SIG-M5 (cell line): ENCODE measurements around the gene UBALD1.
"Not testable (repeated sequence)": the region's sequence is repeated elsewhere in the genome, so short reads cannot be mapped to it uniquely, and the experiment has no call there.

Experiments used
- DNase-seq: peaks from one replicate; lab custom pipeline; 2025; lab: John Stamatoyannopoulos, UW

The UBALD1 gene

DNA sequence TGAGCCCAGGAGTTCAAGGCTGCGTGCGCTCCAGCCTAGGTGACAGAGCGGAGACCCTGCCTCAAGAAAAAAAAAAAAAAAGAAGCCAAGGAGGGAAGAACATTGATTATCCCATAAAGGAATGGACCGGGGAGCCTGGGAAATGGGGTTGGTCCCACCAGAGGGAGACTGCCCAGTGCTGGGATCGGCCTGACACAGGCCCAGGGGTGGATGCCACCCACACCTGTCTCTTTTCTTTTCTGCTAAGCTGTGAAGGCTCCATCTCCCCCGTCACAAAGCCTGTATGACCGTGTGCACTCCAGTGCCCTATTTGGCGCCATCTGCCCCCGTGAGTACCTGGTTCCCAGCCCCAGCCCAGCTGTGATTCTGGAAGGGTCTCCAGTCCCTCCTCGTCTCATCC lies 15.7 kb downstream of the UBALD1 start:
- no peak for DNase-seq

GRCh38 chr16:4597174-4597573 lies 17.5 kb downstream of the UBALD1 start:
- no peak for DNase-seq

- no peak for DNase-seq
Observed at GRCh38 chr16:4594433-4595410, 20.0 kb downstream of the UBALD1 start.

- DNase-seq, result no peak
Observed at GRCh38 chr16:4593086-4593485, 21.6 kb downstream of the UBALD1 start.

- no peak for DNase-seq
Observed at GRCh38 chr16:4591706-4592470, 22.8 kb downstream of the UBALD1 start.

DNA sequence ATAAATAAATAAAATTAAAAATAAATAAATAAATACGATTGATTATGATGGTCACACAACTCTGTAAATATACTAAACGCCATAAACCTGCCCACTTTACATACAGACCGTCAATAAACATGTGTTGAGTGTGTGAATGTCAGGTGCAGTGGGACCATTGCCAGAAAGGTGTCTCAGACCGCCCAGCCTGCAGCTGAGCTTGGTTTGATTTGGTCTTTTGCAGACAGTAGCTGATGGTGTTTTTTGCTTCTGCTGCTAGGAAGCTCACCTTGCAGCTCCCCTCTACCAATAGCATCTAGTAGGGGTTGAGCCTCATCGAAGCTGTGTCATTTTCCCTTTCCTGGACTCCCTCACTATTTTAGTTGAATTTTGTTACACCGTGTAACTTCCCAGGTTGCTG lies 23.5 kb downstream of the UBALD1 start:
- DNase-seq, result no peak

DNA sequence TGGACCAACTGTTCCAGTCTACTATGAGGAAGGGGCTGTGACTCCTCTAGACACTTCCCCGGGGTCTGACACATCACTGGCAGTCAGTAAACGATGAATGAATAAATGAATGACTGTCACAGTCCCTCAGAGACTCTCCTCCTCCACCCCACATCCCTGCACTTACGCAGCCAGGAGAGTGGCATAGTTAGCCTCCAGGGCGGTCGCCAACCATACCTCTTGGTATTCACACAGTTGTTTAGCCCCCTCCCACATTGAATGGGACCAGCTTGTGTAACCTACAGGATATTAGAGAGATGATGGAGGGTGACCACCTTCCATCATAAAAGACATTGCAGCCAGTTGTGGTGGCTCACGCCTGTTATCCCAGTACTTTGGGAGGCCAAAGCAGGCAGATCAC lies 25.7 kb downstream of the UBALD1 start:
- no peak for DNase-seq

GRCh38 chr16:4588386-4588785 lies 26.3 kb downstream of the UBALD1 start:
- DNase-seq, result no peak

GRCh38 chr16:4586291-4586690 lies 28.4 kb downstream of the UBALD1 start:
- DNase-seq, result no peak

GRCh38 chr16:4583906-4584305 lies 30.8 kb downstream of the UBALD1 start:
- no peak for DNase-seq

- DNase-seq, result no peak
Observed at GRCh38 chr16:4580250-4580649, 34.4 kb downstream of the UBALD1 start.

DNA sequence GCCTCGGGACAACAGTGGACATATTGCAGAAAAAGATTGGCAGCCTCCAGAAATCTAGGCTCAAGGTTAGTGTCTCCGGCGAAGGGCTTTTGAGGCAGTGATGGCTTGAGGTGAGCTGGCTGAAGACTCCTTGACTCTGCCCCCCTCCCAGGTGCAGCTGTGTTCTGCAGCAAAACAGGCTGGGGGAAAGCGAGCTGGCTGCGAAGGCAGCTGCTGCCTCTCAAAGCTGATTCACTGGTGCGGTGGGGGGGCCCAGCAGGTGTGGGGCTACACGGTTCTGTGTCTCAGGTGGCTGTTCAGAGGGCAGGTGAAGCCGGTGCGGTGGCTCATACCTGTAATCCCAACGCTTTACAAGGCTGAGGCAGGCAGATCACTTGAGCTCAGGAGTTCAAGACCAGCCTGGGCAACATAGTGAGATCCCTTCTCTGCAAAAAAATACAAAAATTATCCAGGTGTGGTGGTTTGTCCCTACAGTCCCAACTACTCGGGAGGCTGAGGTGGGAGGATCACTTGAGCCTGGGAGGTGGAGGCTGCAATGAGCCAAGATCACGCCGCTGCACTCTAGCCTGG lies 35.6 kb downstream of the UBALD1 start:
- DNase-seq, result no peak

GRCh38 chr16:4576008-4576407 lies 38.7 kb downstream of the UBALD1 start:
- DNase-seq, result no peak

DNA sequence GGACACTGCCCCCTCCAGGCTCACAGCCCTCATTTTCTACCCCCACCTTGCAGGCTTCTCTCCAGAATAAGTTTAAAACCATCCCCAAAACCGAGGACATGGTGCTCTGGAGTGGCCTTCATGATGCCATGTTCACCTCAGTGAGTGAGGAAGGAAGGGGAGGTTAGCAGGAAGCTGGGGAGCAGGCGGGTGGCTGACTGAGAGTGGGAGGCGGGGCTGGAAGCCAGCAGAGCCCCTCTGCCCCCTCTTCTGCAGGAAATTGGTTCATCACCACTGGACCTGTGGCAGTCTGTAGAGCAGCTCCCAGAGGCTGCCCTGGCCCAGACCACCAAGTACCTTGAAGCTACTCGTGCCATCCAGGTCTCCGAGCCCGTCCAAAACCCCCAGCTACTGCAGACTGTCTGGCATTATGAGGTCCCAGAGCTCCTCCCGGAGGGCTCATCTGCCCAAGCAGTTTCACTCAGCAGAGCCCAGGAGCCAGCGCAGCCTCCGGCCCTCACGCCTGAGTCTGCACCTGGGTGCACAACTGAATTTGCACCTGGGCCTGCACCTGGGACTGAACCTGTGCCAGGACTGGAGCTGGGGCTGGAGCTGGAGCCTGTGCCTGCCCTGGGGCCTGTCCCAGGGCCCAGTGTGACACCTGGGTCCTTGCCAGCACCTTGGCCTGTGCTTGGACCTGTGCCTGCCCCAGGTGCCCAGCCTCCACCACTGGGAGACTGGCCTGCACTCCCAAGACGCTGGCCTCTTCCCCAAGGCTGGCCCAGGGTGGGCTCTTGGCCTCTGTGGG lies 39.6 kb downstream of the UBALD1 start:
- no peak for DNase-seq

DNA sequence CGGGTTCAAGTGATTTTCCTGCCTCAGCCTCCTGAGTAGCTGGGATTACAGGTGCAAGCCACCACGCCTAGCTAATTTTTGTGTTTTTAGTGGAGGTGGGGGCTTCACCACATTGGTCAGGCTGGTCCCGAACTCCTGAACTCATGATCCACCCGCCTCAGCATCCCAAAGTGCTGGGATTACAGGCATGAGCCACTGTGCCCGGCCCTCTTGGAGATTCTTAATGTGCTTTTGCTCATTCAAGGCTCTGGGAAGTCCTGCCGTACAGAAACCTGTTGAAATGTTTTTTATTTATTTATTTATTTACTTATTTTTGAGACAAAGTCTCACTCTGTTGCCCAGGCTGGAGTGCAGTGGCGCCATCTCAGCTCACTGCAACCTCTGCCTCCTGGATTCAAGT lies 40.8 kb downstream of the UBALD1 start:
- not testable (repeated sequence) for DNase-seq

- no peak for DNase-seq
Observed at GRCh38 chr16:4572715-4573114, 42.0 kb downstream of the UBALD1 start.

GRCh38 chr16:4570688-4571321 lies 43.9 kb downstream of the UBALD1 start:
- no peak for DNase-seq

- no peak for DNase-seq
Observed at GRCh38 chr16:4570086-4570485, 44.6 kb downstream of the UBALD1 start.

DNA sequence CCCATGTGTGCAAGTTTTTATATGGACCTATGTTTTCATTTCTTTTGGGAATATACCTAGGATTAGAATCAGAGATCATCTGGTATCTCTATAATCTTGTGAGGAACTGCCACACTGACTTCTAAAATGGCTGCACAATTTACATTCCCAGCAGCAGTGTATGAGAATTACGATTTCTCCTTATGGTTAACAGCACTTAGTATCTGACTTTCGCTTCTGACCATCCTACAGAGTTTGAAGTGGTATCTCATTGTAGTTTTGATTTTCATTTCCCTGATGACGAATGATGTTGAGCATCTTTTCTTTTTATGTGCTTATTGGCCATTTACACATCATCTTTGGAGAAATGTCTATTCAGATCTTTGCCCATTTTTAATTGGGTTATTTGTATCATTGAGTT lies 48.5 kb downstream of the UBALD1 start:
- DNase-seq, result no peak

DNA sequence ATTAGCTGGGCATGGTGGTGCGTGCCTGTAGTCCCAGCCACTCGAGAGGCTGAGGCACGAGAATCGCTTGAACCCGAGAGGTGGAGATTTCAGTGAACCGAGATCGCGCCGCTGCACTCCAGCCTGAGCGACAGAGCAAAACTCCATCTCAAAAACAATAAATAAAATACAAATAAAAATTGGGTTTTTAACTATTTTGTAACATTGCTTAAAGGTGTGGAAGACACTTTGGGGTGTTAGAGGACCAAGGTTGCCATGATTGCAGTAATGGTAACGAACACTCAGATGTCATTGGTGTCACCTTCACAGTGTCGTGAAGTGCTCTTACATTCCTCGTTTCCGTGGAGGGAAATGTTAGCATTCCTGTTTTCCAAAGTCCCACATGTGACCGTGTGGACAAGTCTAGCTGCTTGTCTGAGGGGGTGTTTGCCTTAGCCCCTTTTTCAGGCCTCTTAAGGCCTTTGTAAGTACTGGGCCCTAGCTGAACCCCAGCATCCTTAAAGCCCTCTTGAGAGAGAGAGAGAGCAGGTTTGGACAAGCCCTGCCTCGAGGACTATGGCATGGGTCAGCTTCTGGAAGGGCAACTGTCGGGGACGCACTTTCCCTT lies 49.9 kb downstream of the UBALD1 start:
- DNase-seq, result no peak

DNA sequence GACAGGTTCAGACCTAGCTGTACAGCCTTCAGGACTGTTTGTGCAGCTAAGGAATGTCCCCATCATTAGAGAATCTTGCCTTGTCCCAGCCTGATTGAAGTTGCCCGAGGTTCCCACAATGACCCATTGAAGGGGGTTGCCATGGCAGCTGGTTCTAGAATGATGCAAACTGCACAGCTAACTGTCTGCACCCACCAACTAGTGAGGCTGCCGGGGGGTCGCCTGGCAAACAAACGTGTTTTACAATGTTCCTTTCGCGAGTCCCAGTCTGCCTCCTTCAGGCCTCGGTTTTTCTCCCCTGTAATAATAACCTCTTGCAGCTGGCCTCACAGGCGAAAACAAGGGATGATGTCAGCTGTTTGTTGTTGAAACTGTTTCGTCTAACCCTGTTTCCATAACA lies 53.1 kb downstream of the UBALD1 start:
- no peak for DNase-seq
